Hematopoietic multipotent progenitor cell treated with erythropoietin and hydrocortisone succinate and interleukin-3 and kit ligand, for 4 days (in vitro differentiated cells): Measurements from ENCODE around the gene CACNA1H.
"Not testable (repeated sequence)": the region's sequence is repeated elsewhere in the genome, so short reads cannot be mapped to it uniquely, and the experiment has no call there.

Experiments used
- DNase-seq: peaks from one replicate; pipeline ENCODE4 v3.0.0-alpha.2; 2015

The CACNA1H gene

DNA sequence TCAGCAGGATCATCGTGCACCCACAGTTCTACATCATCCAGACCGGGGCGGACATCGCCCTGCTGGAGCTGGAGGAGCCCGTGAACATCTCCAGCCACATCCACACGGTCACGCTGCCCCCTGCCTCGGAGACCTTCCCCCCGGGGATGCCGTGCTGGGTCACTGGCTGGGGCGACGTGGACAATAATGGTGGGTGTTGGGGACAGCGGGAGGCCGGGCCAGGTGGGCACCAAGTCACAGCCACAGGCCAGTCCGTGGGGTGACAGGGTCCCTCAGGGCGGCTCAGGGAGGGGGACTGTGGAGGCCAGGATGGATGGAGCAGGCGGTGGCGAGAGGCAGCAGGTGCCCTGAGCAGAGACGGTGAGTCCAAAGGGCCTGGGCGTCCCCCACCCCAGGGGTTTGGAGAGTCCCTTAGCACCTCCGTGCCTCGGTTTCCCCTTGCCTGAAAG lies 104.0 kb downstream of the CACNA1H start:
- DNase-seq = no peak

DNA sequence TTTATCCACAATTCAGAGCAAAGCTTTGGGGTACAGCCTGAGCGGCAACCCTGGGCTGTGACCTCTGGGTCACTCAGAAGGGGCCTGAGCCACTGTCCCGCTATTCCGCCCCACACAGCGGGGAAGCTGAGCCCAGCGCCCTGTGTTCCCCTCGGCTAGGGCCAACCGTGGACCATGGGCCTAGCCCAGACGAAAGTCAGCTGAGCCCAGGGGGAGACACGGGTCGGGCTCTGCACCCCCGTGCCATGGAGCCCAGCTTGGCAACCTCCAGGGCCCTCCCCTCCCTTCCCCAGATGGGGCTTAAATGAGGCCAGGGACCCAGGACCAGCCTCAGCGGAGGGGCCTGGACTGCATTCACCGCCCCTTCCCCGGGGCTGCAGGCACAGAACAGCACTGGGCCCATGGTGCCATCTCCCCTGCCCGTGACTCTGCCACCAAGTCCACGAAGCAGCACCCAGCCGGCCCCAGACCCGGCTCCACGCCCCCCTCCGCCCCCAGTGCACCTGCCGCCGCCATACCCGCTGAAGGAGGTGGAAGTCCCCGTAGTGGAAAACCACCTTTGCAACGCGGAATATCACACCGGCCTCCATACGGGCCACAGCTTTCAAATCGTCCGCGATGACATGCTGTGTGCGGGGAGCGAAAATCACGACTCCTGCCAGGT lies 104.8 kb downstream of the CACNA1H start:
- DNase-seq = no peak

DNA sequence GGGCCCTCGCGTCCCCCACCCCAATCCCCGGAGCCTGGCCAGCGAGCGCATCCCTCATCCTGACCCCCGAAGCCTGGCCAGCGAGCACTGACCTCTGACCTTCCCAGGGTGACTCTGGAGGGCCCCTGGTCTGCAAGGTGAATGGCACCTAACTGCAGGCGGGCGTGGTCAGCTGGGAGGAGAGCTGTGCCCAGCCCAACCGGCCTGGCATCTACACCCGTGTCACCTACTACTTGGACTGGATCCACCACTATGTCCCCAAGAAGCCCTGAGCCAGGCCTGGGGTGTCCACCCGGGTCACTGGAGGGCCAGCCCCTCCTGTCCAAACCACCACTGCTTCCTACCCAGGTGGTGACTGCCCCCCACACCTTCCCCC lies 105.3 kb downstream of the CACNA1H start:
- DNase-seq = peak; percentile 44

DNA sequence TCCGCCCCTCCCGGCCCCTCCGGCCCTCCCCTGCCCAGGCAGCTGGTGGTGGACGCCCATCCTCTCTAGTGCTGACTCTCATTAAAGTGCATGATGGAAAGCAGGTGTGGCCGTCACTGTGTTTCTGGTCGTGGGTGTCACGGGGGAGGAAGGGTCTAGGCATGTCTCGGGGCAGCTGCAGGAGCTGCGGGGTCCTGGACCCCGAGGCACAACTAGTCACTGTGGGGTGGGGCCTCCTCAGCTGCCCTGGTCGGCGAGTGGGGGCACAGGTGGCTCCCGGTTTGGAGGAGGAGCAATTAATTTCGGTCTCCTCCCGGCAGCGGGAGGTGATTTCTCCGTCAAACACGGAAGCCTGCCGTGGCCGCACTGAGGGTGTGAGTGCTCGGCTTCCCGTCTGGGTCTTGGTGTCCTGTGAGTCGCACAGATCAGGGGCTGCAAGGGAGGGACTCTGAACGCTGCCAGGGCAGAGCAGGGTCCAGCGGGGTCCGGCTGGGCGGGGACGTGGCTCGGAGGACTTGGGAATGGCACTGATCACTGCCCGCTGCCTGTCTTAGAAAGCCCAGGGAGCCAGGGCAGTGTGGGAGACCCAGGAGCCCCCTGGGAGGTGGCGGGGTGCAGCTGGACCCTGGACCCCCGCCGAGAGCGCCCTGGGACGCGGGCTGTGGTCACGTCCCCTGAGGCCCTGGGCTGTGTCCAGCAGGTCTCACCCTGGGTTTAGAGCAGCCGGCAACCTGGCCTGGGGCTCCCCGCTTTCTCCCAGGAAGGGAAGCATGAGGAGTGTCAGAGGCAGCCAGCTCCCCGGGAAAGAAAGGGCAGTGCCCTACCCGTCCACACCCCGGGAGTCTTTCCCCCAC lies 106.2 kb downstream of the CACNA1H start:
- DNase-seq = peak; percentile 41

DNA sequence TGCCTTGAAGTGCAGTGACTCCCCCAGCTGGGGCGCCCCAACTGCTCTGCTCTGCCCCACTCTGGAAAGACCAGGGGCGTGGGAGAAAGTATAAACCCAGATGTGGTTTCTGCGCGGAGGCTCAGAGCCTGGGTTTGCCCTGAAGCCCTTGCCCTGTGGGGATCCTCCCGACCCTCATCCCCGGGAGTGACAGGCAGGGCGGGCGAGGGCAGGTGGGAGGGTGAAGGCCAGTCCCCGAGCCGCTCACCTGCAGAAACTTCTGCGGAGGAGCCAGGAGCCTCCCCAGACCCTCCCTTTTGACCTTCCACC lies 106.8 kb downstream of the CACNA1H start:
- no peak for DNase-seq

DNA sequence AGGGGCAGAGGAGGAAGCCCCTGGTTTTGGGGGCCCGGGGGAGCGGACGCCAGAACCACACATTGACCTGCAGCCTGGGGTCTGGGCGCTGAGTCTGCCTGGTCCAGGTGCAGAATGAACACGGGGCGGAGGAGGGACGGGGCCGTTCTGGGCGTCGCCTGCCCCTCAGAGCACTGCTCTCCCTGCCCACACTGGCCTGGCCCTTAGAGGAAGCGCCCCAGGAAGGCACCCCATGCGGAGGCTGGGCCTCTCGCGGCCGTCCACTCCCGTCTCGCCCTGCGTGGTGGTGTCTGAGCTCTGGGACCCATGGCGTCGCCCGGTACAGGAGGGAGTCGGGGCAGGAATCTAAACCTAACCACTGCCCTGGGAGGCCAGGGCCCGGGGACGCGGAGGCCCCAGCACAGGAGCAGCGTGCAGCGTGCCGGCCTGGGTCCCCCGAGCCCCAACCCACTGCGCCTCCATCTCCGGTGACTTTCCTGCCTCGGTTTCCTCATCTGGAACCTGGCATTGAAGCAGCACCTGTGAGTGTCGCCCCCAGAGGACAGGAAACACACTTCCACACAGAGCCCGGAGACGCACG lies 107.3 kb downstream of the CACNA1H start:
- DNase-seq = no peak

DNA sequence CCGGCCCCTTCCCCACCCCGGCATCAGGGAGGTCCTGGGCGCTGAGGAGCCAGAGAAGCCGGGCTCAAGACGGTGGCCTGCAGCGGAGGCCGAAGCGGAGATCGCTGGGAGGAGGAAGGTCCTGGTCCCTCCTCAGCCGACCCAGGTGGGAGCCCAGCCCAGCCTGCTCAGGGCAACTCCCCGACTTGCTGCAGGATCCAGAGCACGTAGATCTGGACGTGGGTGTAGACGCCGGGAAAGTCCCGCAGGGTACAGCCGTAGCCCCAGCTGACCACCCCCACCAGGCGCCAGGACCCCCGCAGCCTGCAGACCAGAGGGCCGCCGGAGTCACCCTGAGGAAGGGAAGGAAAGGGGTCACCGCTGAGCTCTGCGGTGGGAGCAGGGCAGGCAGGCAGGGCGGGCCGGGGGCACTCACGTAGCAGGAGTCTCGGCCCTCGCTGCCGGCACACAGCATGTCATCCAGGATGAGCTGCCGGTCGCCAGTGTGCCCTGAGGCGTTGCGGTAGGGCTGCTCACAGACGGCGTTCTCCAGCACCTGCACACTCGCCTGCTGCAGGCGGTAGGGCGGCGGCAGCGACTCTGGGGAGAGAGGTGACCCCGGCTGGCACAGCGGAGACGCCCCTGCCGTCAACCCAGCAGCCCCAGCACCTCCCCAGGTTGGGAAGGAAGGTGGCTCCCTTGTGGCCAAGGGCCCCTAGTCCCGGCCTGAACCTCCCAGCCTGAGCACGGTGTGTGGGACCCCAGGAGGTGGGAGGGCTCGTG lies 108.4 kb downstream of the CACNA1H start:
- DNase-seq = no peak

DNA sequence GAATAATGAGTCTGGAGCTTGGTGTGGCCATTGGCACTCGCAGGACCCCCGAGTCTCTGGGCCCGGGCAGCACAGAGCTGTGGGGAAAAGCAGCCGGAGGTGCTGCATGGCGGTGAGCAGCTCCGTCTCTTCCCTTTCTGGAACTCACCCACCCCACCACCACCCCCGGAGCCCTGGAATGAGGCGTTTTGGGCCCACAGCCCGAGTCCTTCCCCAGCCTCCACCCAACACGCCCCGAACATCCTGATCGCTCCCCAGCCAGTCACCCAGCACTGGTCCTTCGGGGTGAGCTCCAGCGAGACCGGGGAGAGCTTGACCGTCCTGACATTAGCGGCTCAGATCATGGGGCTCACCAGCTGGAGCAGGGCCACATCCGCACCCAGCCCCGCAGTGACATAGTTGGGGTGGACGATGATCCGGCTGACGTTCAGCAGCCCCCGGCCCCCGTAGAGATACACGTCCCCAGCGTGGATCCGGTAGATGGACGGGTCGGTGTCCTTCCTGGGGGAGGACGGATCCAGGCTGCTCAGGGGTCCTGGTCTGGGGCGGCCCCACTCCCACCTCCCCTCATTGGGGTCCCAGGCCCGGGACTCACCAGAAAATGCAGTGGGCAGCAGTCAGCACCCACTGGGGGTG lies 109.4 kb downstream of the CACNA1H start:
- DNase-seq = no peak

DNA sequence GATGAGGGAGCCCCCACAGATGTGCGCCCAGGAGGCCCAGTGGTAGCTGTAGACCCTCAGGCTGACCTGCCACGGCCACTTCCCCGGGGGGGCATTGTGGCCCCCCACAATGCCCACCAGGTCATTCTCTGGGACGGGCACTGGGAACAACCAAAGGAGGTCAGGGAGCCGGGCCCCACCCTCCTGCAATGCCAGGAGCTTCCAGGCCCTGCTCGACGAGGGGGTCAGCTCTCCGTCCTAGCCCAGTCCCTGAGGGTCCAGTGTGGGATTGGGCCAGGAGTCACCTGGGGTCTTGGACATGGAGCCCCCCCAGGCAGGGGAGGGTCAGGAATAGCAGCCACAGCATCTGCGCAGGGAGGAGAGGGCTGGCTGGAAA lies 109.9 kb downstream of the CACNA1H start:
- DNase-seq = no peak

DNA sequence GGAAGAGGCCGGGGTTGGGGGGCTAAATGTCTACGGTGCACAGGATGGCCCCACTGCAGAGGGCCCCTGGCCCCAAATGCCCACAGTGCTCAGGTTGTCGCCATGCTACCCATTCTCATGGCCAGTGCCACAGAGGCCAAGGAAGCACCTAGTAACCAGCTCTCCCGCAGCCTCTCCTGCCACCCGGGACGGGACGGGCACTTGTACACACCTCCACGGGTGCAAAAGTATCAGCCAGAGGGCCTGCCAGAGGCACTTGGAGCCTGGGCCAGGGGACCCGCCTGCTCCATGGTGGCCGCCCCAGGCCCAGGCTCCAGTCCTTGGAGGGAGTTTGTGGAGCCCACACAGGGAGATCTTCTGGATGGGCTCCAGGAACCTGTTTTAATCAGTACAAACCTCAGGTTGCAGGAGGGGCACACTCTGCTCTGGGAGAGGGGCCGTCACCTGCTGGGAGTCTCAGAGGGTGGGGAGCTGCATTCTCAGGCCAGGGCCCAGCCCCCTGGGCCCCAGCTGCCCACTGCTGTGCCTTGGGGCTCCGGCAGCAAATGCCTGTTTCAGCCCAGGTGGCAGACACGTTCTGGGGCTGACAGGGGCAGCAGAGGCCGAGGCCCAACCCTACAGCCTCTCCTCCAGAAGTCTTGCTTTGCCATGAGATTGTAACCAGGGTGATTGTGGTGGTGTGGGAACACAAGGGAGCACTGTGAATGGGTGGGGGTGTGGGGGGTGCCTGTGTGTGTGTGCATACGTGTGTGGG lies 110.9 kb downstream of the CACNA1H start:
- peak; percentile 41 for DNase-seq

DNA sequence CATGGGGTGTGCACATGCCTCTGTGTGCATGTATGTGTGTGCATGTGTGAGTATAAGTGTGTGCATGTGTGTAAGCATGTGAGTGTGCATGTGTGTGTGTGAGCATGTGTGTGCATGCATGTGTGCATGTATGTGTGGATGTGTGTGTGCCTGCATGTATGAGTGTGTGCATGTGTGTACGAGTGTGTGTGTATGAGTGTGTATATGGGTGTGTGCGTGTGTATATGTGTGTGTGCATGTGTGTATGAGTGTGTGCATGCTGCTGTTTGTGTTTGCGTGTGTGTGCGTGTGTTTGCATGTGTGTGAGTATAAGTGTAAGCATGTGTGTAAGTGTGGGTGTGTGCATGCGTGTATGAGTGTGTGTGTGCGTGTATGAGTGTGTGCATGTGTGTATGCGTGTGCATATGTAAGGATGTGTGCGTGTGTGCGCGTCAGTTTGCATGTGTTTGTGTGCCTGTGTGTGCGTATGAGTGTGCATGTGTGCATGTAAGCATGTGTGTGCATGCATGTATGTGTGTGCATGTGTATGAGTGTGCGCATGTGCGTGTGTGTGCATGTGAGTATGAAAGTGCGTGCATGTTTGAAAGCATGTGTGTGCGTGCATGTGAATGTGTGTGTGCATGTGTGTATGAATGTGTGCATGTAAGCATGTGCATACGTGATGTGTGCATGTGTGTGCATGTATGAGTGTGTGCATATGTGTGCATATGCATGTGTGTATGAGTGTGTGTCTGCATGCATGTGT lies 111.6 kb downstream of the CACNA1H start:
- no peak for DNase-seq

DNA sequence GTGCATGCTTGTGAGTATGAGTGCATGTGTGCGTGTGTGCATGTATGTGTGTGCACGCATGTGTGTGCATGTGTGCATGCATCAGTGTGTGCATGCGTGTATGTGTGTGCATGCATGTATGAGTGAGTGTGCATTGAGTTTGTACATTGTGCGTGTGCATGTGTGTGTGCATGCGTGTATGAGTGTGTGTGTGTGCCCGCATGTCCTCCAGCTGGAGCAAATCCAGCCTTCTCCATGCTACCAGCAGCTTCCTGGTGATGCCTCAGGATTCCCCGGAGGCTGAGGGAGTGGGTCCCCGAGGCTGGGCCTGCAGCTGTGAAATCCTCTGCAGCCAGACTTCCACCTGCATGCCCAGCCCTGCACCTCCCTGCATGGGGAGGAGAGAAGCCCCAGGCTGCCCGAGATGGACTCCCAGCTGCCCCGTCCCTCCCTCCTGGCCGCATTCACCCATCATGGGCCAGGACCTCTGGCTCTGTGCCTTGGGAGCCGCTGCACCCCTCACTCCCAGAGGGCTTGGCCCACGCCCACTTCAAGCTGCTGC lies 112.3 kb downstream of the CACNA1H start:
- no peak for DNase-seq

DNA sequence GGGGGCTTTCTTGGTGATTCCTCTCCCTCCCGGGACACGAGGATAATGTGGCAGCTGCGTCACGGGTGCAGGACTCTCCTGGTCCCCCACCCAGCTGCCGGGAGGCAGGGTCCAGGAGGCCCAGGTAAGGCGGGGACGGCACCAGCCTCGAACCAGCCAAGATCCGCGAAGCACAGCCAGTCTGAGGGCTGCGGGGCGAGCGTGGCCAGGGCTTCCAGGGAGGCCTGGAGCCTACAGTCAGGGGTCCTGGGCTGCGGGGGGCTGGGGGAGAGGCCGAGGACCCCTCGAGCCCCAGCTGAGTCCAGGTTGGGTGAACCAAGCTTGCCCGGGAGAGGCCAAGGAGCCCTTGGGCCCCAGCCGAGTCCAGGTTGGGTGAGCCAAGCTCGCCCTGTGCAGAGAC lies 112.9 kb downstream of the CACNA1H start:
- no peak for DNase-seq

DNA sequence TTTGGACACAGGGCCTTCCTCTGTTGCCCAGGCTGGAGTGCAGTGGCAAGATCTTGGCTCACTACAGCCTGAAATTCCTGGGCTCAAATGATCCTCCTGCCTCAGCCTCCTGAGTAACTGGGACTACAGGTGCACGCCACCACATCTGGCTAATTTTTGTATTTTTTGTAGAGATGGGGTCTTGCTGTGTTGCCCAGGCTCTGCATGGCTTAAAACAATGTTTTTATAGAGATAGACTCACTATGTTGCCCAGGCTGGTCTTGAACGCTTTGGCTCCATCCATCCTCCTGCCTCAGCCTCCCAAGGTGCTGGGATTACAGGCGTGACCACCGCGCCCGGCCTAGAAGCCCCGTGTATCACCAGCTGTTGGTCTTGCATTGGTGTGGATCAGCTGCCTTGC lies 116.5 kb downstream of the CACNA1H start:
- DNase-seq = not testable (repeated sequence)

DNA sequence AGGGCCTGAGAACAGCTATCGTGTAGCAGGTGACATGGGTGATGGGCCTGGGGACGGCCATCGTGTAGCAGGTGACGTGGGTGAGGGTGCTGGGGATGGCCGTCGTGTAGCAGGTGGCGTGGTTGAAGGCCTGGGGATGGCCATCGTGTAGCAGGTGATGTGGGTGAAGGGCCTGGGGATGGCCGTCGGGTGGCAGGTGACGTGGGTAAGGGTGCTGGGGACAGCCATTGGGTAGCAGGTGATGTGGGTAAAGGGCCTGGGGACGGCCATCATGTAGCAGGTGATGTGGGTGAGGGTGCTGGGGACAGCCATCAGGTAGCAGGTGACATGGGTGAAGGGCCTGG lies 118.4 kb downstream of the CACNA1H start:
- DNase-seq = no peak
